Bronchial epithelial cell (primary cell): ENCODE data around the gene HACD2. TPM values are rescaled to one million over a fixed set of nuclear protein-coding genes. Genes with fewer than 3 reads are reported as not detected.

Source experiments
- DNase-seq: peaks from one replicate; pipeline ENCODE4 v3.0.0-alpha.2; 2010; ENCODE audit warnings: low read depth
- FAIRE-seq: peaks from 2 replicates; lab custom pipeline; 2011; peaks lifted over from hg19 to GRCh38; lab: Jason Lieb, UNC
- H3K27me3 ChIP-seq: 2 replicates; pipeline ENCODE4 v1.5.1; 2011; ENCODE audit warnings: low read length; ENCODE audit not compliant: control insufficient read depth, insufficient read depth
- H3K36me3 ChIP-seq: 2 replicates; pipeline ENCODE4 v1.5.1; 2011; ENCODE audit warnings: low read length; ENCODE audit not compliant: control insufficient read depth, insufficient read depth
- H3K4me3 ChIP-seq: 2 replicates; pipeline ENCODE4 v1.5.1; 2011; ENCODE audit warnings: mild to moderate bottlenecking, low read depth, low read length, control low read depth
- total RNA-seq: library from RNA; depleted of rRNA; stranded (reverse); fragments of >200 nt; gene quantifications from 2 replicates; pipeline ENCODE4 v1.2.1, GENCODE V29; 2014
- TF ChIP-seq, protein P1 (sequence below): IDR thresholded peaks from 2 replicates; pipeline ENCODE4 v1.5.1; 2011; ENCODE audit warnings: mild to moderate bottlenecking, moderate library complexity, low read length, control low read depth, inconsistent platforms; ENCODE audit not compliant: insufficient read depth, severe bottlenecking

HACD2 gene
- total RNA-seq, 1 donor from 2014 or later = 46.6 TPM

DNA sequence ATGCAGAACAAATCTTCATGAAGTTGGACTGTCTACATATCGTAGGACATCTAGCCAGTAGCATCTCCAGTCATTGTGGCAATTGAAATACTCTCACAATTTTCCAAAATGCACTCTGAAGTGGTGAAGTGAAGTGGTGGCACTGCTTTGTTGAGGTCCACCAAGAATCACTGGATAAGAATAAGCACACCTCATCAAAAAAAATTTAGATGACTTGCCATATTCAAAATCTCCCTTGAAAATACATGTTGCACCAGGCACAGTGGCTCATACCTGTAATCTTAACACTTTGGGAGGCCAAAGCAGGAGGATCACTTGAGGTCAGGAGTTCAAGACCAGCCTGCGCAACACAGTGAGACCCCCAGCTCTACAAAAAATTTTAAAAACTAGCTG lies 12.9 kb downstream of the HACD2 start:
- Histone ChIP-seq H3K4me3 (no peak overlapping the region), H3K27me3 (no peaks in the 10 kb centered on the region), H3K36me3 (peaks cover 6% of the 10 kb centered on the region)
- no peak for FAIRE-seq
- TF ChIP-seq, protein P1, sequence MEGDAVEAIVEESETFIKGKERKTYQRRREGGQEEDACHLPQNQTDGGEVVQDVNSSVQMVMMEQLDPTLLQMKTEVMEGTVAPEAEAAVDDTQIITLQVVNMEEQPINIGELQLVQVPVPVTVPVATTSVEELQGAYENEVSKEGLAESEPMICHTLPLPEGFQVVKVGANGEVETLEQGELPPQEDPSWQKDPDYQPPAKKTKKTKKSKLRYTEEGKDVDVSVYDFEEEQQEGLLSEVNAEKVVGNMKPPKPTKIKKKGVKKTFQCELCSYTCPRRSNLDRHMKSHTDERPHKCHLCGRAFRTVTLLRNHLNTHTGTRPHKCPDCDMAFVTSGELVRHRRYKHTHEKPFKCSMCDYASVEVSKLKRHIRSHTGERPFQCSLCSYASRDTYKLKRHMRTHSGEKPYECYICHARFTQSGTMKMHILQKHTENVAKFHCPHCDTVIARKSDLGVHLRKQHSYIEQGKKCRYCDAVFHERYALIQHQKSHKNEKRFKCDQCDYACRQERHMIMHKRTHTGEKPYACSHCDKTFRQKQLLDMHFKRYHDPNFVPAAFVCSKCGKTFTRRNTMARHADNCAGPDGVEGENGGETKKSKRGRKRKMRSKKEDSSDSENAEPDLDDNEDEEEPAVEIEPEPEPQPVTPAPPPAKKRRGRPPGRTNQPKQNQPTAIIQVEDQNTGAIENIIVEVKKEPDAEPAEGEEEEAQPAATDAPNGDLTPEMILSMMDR = no peak
- no peak for DNase-seq

DNA sequence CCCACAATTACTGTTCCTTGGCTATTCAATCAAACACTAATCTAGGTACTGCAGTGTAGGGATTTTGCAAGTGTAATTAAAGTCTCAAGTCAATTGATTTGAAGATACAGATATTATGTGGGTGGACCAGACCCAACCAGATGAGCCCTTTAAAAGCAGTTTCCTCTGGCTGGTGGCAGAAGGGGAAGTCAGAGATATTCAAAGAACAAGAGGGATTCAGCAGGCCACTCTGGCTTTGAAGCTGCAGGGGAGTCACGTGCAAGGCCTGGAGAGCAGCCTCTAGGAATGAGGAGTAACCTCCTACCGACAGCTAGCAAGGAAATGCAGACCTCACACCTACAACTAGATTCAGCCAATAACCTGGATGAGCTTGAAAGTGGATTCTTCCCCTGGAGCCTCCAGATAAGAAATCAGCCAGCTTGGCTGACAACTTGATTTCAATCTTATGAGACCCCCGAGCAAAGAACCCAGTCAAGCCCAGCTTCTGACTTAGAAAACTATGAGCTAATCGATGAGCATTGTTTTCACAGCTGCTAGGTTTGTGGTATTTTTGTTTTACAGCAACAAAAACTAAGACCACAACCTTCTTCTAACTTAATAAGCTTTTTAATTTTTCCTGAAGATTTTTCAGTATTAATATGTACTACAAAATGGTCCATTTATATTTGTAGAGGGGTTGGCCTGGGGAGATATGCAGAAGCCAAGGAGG lies 13.4 kb downstream of the HACD2 start:
- FAIRE-seq (no peak), DNase-seq (no peak)
- TF ChIP-seq, protein P1 = no peak
- Histone ChIP-seq H3K36me3 (peaks cover 4% of the 10 kb centered on the region), H3K4me3 (no peak overlapping the region), H3K27me3 (no peaks in the 10 kb centered on the region)

DNA sequence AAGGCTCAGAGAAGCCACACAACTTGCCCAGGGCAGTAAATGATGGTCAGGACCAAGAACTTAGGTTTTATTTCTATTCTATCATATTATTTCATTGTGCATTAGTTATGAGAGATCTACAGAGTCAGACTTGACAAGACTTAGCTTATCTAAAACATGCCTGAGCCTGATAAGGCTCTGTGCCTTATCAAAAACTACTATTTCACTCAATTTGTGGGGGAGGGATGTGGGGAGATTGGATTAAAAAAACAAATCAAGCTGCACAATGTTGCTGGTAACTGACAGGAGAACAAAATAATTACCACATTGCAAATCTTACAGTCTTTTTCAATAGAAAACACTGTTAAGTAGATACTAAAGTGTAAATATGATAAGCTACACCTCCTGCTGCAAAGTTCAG lies 16.0 kb downstream of the HACD2 start:
- no peaks in the 10 kb centered on the region for H3K27me3 ChIP-seq
- DNase-seq = no peak
- no peak overlapping the region for H3K4me3 ChIP-seq
- TF ChIP-seq, protein P1 = no peak
- H3K36me3 ChIP-seq = peaks cover 8% of the 10 kb centered on the region
- FAIRE-seq = no peak

DNA sequence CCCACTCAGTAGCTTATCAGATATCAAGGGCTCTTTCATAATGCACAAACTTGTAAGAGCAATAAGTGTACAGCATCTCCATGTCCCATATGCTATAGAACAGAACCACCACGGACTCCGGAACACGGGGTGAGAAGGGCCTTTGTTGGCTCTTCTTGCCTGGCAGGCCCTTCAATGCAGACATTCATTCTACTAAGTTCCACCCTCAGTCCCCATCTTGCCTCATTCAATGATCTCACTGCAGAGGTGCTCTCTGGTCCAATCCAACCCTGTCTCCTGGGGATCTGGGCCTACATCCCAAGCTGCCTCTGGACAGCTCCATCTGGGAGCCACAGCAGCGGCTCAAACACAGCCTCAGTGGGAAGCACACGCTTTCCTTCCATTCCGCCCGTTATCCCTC lies 16.8 kb downstream of the HACD2 start:
- TF ChIP-seq, protein P1 = no peak
- Histone ChIP-seq H3K27me3 (no peaks in the 10 kb centered on the region), H3K36me3 (peaks cover 10% of the 10 kb centered on the region), H3K4me3 (no peak overlapping the region)
- no peak for DNase-seq
- no peak for FAIRE-seq

DNA sequence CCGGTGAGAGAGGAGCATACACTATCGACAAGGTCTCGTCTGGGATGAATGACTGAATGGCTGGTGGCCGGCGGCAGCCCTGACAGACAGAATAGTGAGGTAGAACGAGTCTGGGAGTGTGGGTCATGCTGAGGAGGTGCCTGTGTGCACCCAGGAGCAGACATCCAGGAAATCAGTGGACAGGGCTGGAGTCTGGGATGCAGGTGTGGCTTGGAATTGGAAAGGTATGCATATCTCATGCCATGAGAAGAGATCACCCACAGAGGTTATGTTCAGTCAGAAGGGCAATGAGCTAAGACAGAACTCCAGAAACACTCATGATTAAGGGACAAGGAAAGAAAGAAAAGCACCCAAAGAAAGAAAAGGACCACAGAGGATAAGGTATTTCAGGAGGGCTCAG lies 20.8 kb downstream of the HACD2 start:
- no peak for DNase-seq
- no peaks in the 10 kb centered on the region for H3K27me3 ChIP-seq
- no peak overlapping the region for H3K4me3 ChIP-seq
- FAIRE-seq = peak; percentile 64
- TF ChIP-seq, protein P1 = no peak
- peaks cover 10% of the 10 kb centered on the region for H3K36me3 ChIP-seq

DNA sequence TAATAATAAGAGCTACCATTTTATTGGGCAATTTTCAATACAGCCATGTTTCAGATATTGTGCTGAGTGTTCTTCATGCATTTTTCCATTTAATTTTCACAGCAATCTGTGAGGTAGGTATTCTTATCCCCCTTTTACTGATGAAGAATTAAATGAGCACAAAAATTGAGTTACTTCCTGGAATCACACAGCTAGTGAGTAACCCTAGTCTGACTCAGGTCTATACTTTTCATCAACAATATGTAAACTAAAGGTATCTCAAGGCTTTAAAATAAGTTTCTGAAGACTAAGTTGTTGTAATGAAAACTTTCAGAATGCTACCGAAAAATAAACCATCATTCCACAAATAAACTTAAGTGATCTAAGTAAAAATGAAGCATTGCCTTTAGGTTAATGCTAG lies 22.3 kb downstream of the HACD2 start:
- no peak overlapping the region for H3K4me3 ChIP-seq
- H3K36me3 ChIP-seq = peaks cover 7% of the 10 kb centered on the region
- DNase-seq = peak; percentile 44
- FAIRE-seq = no peak
- TF ChIP-seq, protein P1 = no peak
- no peaks in the 10 kb centered on the region for H3K27me3 ChIP-seq
